Adrenal gland (tissue), 5 donors: Measurements from ENCODE around the gene TBC1D1.

Experiments
- CTCF ChIP-seq, 6 experiments: fragments of 450-650 bp in 4 of 6; fragments of 200-600 bp in 2 of 6; sonication (generic) in 1 of 6; IDR thresholded peaks; 1 replicate in 5 of 6; 2 replicates in 1 of 6; pipeline versions ENCODE4 v1.5.1 to v1.8.0; 2016 to 2021; ENCODE audit warnings: antibody characterized with exemption in 6 of 6, mild to moderate bottlenecking in 2 of 6, moderate library complexity in 1 of 6
- POLR2A ChIP-seq, 2 donors: fragments of 450-650 bp; IDR thresholded peaks; one replicate each; pipeline ENCODE4 v1.6.1; 2017; ENCODE audit warnings: antibody characterized with exemption in 2 of 2, mild to moderate bottlenecking in 2 of 2, moderate library complexity in 1 of 2
- donor health status: DM: no; HTN: no; CAD: no.

- no peak for TF ChIP-seq CTCF (IDR thresholded peaks at IDR 0.05)
- TF ChIP-seq POLR2A (IDR thresholded peaks at IDR 0.05) = no peak
These were observed 167.3 kb downstream of the TBC1D1 start for GRCh38 chr4:38058151-38058550.
